Measurements from ENCODE around the gene PLCB4.

PLCB4 gene

GRCh38 chr20:9177278-9177677, 108.4 kb downstream of the PLCB4 start:
- H3K27ac ChIP-seq (ENCODE audit: low read depth, low read length) = no peak overlapping the region
- H3K79me2 ChIP-seq (ENCODE audit: insufficient read depth, low read length) = no peaks in the 10 kb centered on the region
- H3K9ac ChIP-seq (ENCODE audit: low read length) = no peak overlapping the region
- TF ChIP-seq CTCF (IDR thresholded peaks at IDR 0.05; ENCODE audit: insufficient read depth, low read length, poor library complexity, severe bottlenecking) (no peak), EZH2phosphoT487 (conservative IDR thresholded peaks at IDR 0.05; ENCODE audit: low read length) (no peak)
- no peaks in the 10 kb centered on the region for H3K9me3 ChIP-seq (ENCODE audit: insufficient read depth, low read length)
- no peak overlapping the region for H3K4me3 ChIP-seq (ENCODE audit: insufficient read depth, low read length, poor library complexity, severe bottlenecking)
- H3K27me3 ChIP-seq (ENCODE audit: low read length) = no peaks in the 10 kb centered on the region
- no peaks in the 10 kb centered on the region for H3K9me2 ChIP-seq (replicated peaks; ENCODE audit: insufficient read depth, low read length)
- no peak overlapping the region for H3K4me2 ChIP-seq (ENCODE audit: low read depth, low read length, poor library complexity, severe bottlenecking)
- no peaks in the 10 kb centered on the region for H3K36me3 ChIP-seq (ENCODE audit: low read length)
- no peaks in the 10 kb centered on the region for H4K20me1 ChIP-seq (ENCODE audit: low read depth, low read length)
- H2AFZ ChIP-seq (ENCODE audit: low read depth, low read length, severe bottlenecking) = no peak overlapping the region
- H3F3A ChIP-seq (ENCODE audit: insufficient read depth) = no peaks in the 10 kb centered on the region

- H4K20me1 ChIP-seq (ENCODE audit: low read depth, low read length) = no peaks in the 10 kb centered on the region
- no peaks in the 10 kb centered on the region for H3K9me3 ChIP-seq (ENCODE audit: insufficient read depth, low read length)
- no peak overlapping the region for H3K4me2 ChIP-seq (ENCODE audit: low read depth, low read length, poor library complexity, severe bottlenecking)
- TF ChIP-seq EZH2phosphoT487 (conservative IDR thresholded peaks at IDR 0.05; ENCODE audit: low read length) (no peak), CTCF (IDR thresholded peaks at IDR 0.05; ENCODE audit: insufficient read depth, low read length, poor library complexity, severe bottlenecking) (no peak)
- H3K79me2 ChIP-seq (ENCODE audit: insufficient read depth, low read length) = no peaks in the 10 kb centered on the region
- H2AFZ ChIP-seq (ENCODE audit: low read depth, low read length, severe bottlenecking) = no peak overlapping the region
- H3K9ac ChIP-seq (ENCODE audit: low read length) = no peak overlapping the region
- H3K27me3 ChIP-seq (ENCODE audit: low read length) = no peaks in the 10 kb centered on the region
- H3K27ac ChIP-seq (ENCODE audit: low read depth, low read length) = no peak overlapping the region
- H3K36me3 ChIP-seq (ENCODE audit: low read length) = no peaks in the 10 kb centered on the region
- no peak overlapping the region for H3K4me3 ChIP-seq (ENCODE audit: insufficient read depth, low read length, poor library complexity, severe bottlenecking)
- no peaks in the 10 kb centered on the region for H3K9me2 ChIP-seq (replicated peaks; ENCODE audit: insufficient read depth, low read length)
- H3F3A ChIP-seq (ENCODE audit: insufficient read depth) = no peaks in the 10 kb centered on the region
Measured at GRCh38 chr20:9179193-9179802, 110.4 kb downstream of the PLCB4 start.

GRCh38 chr20:9179867-9180266, 111.0 kb downstream of the PLCB4 start:
- Histone ChIP-seq H3F3A (ENCODE audit: insufficient read depth) (no peaks in the 10 kb centered on the region), H3K4me2 (ENCODE audit: low read depth, low read length, poor library complexity, severe bottlenecking) (no peak overlapping the region)

More at GRCh38 chr20:9179867-9180266, 111.0 kb downstream of the PLCB4 start:
- no peak overlapping the region for H3K9ac ChIP-seq (ENCODE audit: low read length)
- no peaks in the 10 kb centered on the region for H3K36me3 ChIP-seq (ENCODE audit: low read length)
- no peak overlapping the region for H3K4me3 ChIP-seq (ENCODE audit: insufficient read depth, low read length, poor library complexity, severe bottlenecking)
- TF ChIP-seq CTCF (IDR thresholded peaks at IDR 0.05; ENCODE audit: insufficient read depth, low read length, poor library complexity, severe bottlenecking) (no peak), EZH2phosphoT487 (conservative IDR thresholded peaks at IDR 0.05; ENCODE audit: low read length) (no peak)
- no peaks in the 10 kb centered on the region for H3K9me3 ChIP-seq (ENCODE audit: insufficient read depth, low read length)
- H2AFZ ChIP-seq (ENCODE audit: low read depth, low read length, severe bottlenecking) = no peak overlapping the region
- H4K20me1 ChIP-seq (ENCODE audit: low read depth, low read length) = no peaks in the 10 kb centered on the region
- H3K9me2 ChIP-seq (replicated peaks; ENCODE audit: insufficient read depth, low read length) = no peaks in the 10 kb centered on the region
- no peak overlapping the region for H3K27ac ChIP-seq (ENCODE audit: low read depth, low read length)
- no peaks in the 10 kb centered on the region for H3K79me2 ChIP-seq (ENCODE audit: insufficient read depth, low read length)
- H3K27me3 ChIP-seq (ENCODE audit: low read length) = no peaks in the 10 kb centered on the region

Data from SU-DHL-6 (cell line).